Measurements from ENCODE around the gene ZNF532.

Gene ZNF532

GRCh38 chr18:58845928-58846724 is 18.6 kb upstream of the ZNF532 start:
- H3K9me3 ChIP-seq (ENCODE audit: insufficient read depth, low read depth, low read length) = no peaks in the 10 kb centered on the region
- no peak overlapping the region for H3K9ac ChIP-seq (ENCODE audit: low read depth, low read length, poor library complexity, severe bottlenecking)
- no peak overlapping the region for H3K4me2 ChIP-seq (ENCODE audit: low read depth, low read length, poor library complexity, severe bottlenecking)
- no peaks in the 10 kb centered on the region for H3K79me2 ChIP-seq (ENCODE audit: insufficient read depth, low read length)
- H3K9me2 ChIP-seq (replicated peaks; ENCODE audit: low read depth, low read length) = no peaks in the 10 kb centered on the region
- no peaks in the 10 kb centered on the region for H3K36me3 ChIP-seq (ENCODE audit: insufficient read depth, low read length)
- no peaks in the 10 kb centered on the region for H3F3A ChIP-seq (ENCODE audit: low read depth)
- H2AFZ ChIP-seq (ENCODE audit: low read length) = no peak overlapping the region
- H3K4me1 ChIP-seq (ENCODE audit: insufficient read depth, low read length, poor library complexity, severe bottlenecking) = no peaks in the 10 kb centered on the region
- H3K4me3 ChIP-seq (ENCODE audit: low read length, poor library complexity, severe bottlenecking) = no peak overlapping the region
- no peaks in the 10 kb centered on the region for H4K20me1 ChIP-seq (ENCODE audit: insufficient read depth, low read length, poor library complexity, severe bottlenecking)
- no peak for TF ChIP-seq CTCF (conservative IDR thresholded peaks at IDR 0.05; ENCODE audit: low read length)
- TF ChIP-seq EZH2phosphoT487 (IDR thresholded peaks at IDR 0.05; ENCODE audit: borderline replicate concordance) = no peak
- peaks cover 4% of the 10 kb centered on the region for H3K27me3 ChIP-seq (ENCODE audit: insufficient read depth, low read length, poor library complexity, severe bottlenecking)

GRCh38 chr18:58847383-58848071 is 17.1 kb upstream of the ZNF532 start:
- Histone ChIP-seq H3K4me3 (ENCODE audit: low read length, poor library complexity, severe bottlenecking) (no peak overlapping the region), H3K4me1 (ENCODE audit: insufficient read depth, low read length, poor library complexity, severe bottlenecking) (no peaks in the 10 kb centered on the region)
- TF ChIP-seq CTCF (conservative IDR thresholded peaks at IDR 0.05; ENCODE audit: low read length) (no peak), EZH2phosphoT487 (IDR thresholded peaks at IDR 0.05; ENCODE audit: borderline replicate concordance) (no peak)

GRCh38 chr18:58848685-58849084 is 16.0 kb upstream of the ZNF532 start:
- H3K9ac ChIP-seq (ENCODE audit: low read depth, low read length, poor library complexity, severe bottlenecking) = no peak overlapping the region
- H4K20me1 ChIP-seq (ENCODE audit: insufficient read depth, low read length, poor library complexity, severe bottlenecking) = no peaks in the 10 kb centered on the region
- no peak overlapping the region for H3K4me2 ChIP-seq (ENCODE audit: low read depth, low read length, poor library complexity, severe bottlenecking)
- H3K27me3 ChIP-seq (ENCODE audit: insufficient read depth, low read length, poor library complexity, severe bottlenecking) = no peaks in the 10 kb centered on the region
- H3K4me1 ChIP-seq (ENCODE audit: insufficient read depth, low read length, poor library complexity, severe bottlenecking) = no peaks in the 10 kb centered on the region
- H3K79me2 ChIP-seq (ENCODE audit: insufficient read depth, low read length) = no peaks in the 10 kb centered on the region
- H2AFZ ChIP-seq (ENCODE audit: low read length) = no peak overlapping the region
- no peaks in the 10 kb centered on the region for H3K9me2 ChIP-seq (replicated peaks; ENCODE audit: low read depth, low read length)
- H3K4me3 ChIP-seq (ENCODE audit: low read length, poor library complexity, severe bottlenecking) = no peak overlapping the region
- no peaks in the 10 kb centered on the region for H3F3A ChIP-seq (ENCODE audit: low read depth)
- no peaks in the 10 kb centered on the region for H3K9me3 ChIP-seq (ENCODE audit: insufficient read depth, low read depth, low read length)
- H3K36me3 ChIP-seq (ENCODE audit: insufficient read depth, low read length) = no peaks in the 10 kb centered on the region
- TF ChIP-seq CTCF (conservative IDR thresholded peaks at IDR 0.05; ENCODE audit: low read length) (no peak), EZH2phosphoT487 (IDR thresholded peaks at IDR 0.05; ENCODE audit: borderline replicate concordance) (no peak)

More at GRCh38 chr18:58847383-58848071, 17.1 kb upstream of the ZNF532 start:
- Histone ChIP-seq H2AFZ (ENCODE audit: low read length) (no peak overlapping the region), H3F3A (ENCODE audit: low read depth) (no peaks in the 10 kb centered on the region), H3K9ac (ENCODE audit: low read depth, low read length, poor library complexity, severe bottlenecking) (no peak overlapping the region), H3K27me3 (ENCODE audit: insufficient read depth, low read length, poor library complexity, severe bottlenecking) (no peaks in the 10 kb centered on the region), H3K36me3 (ENCODE audit: insufficient read depth, low read length) (no peaks in the 10 kb centered on the region), H4K20me1 (ENCODE audit: insufficient read depth, low read length, poor library complexity, severe bottlenecking) (no peaks in the 10 kb centered on the region), H3K9me2 (replicated peaks; ENCODE audit: low read depth, low read length) (no peaks in the 10 kb centered on the region), H3K9me3 (ENCODE audit: insufficient read depth, low read depth, low read length) (no peaks in the 10 kb centered on the region), H3K4me2 (ENCODE audit: low read depth, low read length, poor library complexity, severe bottlenecking) (no peak overlapping the region), H3K79me2 (ENCODE audit: insufficient read depth, low read length) (no peaks in the 10 kb centered on the region)
